Bronchial epithelial cell (primary cell): ENCODE results near the gene RHOF. TPM values are rescaled to one million over a fixed set of nuclear protein-coding genes. Genes with fewer than 3 reads are reported as not detected.

ENCODE experiments used
- DNase-seq: peaks from one replicate; pipeline ENCODE4 v3.0.0-alpha.2; 2010; ENCODE audit warnings: low read depth
- FAIRE-seq: peaks from 2 replicates; lab custom pipeline; 2011; peaks lifted over from hg19 to GRCh38; lab: Jason Lieb, UNC
- H3K27me3 ChIP-seq: 2 replicates; pipeline ENCODE4 v1.5.1; 2011; ENCODE audit warnings: low read length; ENCODE audit not compliant: control insufficient read depth, insufficient read depth
- H3K36me3 ChIP-seq: 2 replicates; pipeline ENCODE4 v1.5.1; 2011; ENCODE audit warnings: low read length; ENCODE audit not compliant: control insufficient read depth, insufficient read depth
- H3K4me3 ChIP-seq: 2 replicates; pipeline ENCODE4 v1.5.1; 2011; ENCODE audit warnings: mild to moderate bottlenecking, low read depth, low read length, control low read depth
- CTCF ChIP-seq: IDR thresholded peaks from 2 replicates; pipeline ENCODE4 v1.5.1; 2011; ENCODE audit warnings: mild to moderate bottlenecking, moderate library complexity, low read length, control low read depth, inconsistent platforms; ENCODE audit not compliant: insufficient read depth, severe bottlenecking
- total RNA-seq: library from RNA; depleted of rRNA; stranded (reverse); fragments of >200 nt; gene quantifications from 2 replicates; pipeline ENCODE4 v1.2.1, GENCODE V29; 2014

RHOF gene
- total RNA-seq, 1 donor from 2014 or later = 15.5 TPM

DNA sequence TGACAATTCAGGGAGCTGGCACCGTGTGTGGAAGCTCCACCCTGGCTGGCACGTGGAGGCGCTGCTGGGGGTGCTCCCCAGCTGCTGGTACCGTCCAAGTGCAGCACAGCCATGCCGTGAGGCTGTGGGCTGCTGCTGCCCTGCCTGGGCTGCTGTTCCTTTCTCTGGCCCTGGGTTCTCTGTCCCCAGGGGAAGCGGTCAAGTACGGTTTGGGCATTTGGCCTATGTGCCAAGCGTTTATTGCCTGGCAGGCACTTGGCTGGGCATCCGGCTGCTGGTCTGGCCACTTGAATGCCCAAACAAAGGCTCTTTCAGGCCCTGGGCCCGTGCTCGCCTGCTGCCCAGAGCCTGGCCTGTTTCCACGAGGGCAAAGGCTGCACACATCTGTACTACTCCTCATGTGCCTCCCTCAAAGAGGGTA is 39.6 kb downstream of the RHOF start:
- Histone ChIP-seq H3K4me3 (no peak overlapping the region), H3K27me3 (no peaks in the 10 kb centered on the region), H3K36me3 (peaks cover 7% of the 10 kb centered on the region)
- no peak for FAIRE-seq
- TF ChIP-seq CTCF = no peak
- no peak for DNase-seq

DNA sequence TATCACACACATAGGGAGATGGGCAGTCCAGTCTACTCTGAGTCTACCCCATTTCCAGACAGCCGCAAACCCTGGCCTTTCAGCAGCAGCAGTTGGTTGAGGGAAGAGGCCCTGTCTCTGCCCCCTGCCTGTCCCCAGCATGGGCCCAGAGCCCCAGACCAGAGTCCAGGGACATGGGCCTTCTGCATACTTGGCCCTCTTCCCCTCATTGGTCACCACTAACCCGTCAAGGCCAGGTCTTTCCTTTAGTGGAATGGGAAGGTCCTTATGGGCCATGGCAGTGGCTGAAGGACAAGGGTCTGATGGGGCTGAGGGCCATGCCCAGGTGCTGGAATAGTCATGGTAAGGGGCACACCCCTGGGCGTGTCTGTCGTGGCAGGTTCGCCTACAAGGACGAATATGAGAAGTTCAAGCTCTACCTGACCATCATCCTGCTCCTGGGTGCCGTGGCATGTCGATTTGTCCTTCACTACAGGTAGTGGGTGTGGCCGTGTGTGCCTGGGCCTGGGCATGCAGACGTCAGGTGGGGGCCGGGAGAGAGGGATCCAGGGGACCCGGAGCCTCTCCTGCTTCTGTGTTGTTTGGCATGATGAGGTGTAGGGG is 41.6 kb downstream of the RHOF start:
- no peak overlapping the region for H3K4me3 ChIP-seq
- no peak for TF ChIP-seq CTCF
- DNase-seq (no peak), FAIRE-seq (peak; percentile 55)
- H3K27me3 ChIP-seq = no peaks in the 10 kb centered on the region
- H3K36me3 ChIP-seq = peaks cover 9% of the 10 kb centered on the region

DNA sequence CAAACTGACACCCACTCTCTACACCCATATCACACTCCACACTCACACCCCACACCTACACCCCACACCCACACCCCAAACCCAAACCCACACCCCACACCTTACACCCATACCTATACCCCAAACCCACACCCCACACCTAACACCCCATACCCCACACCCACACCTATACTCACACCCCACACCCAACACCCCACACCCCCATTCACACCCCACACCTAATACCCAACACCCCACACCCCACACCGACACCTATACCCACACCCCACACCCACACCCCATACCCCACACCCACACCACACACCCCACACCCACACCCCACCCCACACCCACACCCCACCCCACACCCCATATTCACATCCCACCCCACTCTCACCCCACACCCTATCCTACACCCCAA is 42.5 kb downstream of the RHOF start:
- H3K27me3 ChIP-seq = no peaks in the 10 kb centered on the region
- H3K36me3 ChIP-seq = peaks cover 9% of the 10 kb centered on the region
- TF ChIP-seq CTCF = no peak
- DNase-seq = no peak
- no peak overlapping the region for H3K4me3 ChIP-seq
- FAIRE-seq = no peak

- no peak for TF ChIP-seq CTCF
- Histone ChIP-seq H3K4me3 (no peak overlapping the region), H3K27me3 (no peaks in the 10 kb centered on the region), H3K36me3 (peaks cover 9% of the 10 kb centered on the region)
- DNase-seq (no peak), FAIRE-seq (no peak)
Observed at GRCh38 chr12:121750507-121750955, 43.0 kb downstream of the RHOF start.

DNA sequence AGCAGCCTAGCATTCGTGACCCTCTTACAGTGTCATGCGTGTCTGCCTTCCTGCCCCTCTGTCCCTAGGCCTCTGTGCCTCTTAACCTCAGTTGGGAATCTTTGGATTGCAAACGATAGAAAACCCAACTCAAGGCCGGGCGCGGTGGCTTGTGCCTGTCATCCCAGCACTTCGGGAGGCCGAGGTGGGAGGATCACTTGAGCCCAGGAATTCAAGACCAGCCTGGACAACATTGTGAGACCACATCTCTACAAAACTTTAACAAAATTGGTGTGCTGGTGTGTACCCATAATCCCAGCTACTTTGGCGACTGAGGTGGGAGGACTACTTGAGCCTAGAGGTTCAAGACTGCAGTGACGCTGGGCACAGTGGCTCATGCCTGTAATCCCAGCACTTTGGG is 44.2 kb downstream of the RHOF start:
- Histone ChIP-seq H3K4me3 (no peak overlapping the region), H3K36me3 (peaks cover 9% of the 10 kb centered on the region), H3K27me3 (no peaks in the 10 kb centered on the region)
- no peak for FAIRE-seq
- DNase-seq = no peak
- TF ChIP-seq CTCF = no peak
